ENCODE measurements around the gene COL25A1.

GRCh38 chr4:108926781-108927180 is 375.7 kb downstream of the COL25A1 start:
- no peak for TF ChIP-seq CTCF (IDR thresholded peaks at IDR 0.05; ENCODE audit: low read depth, low read length, missing input control)
- TF ChIP-seq RAD21 (IDR thresholded peaks at IDR 0.05) = no peak
- TF ChIP-seq REST (IDR thresholded peaks at IDR 0.05) = no peak
- TF ChIP-seq RXRA (IDR thresholded peaks at IDR 0.05) = no peak
